Liver (tissue), 9 donors: ENCODE measurements around the gene FEZF2. TPM values are rescaled to one million over a fixed set of nuclear protein-coding genes. Genes with fewer than 3 reads are reported as not detected.

Source experiments
- DNase-seq: peaks from one replicate; pipeline ENCODE4 v3.0.0-alpha.2; 2017; ENCODE audit warnings: low spot score
- H3K27ac ChIP-seq, 2 donors: one replicate each; pipeline ENCODE4 v1.7.0; 2013; ENCODE audit warnings: inconsistent platforms in 2 of 2, low read length in 2 of 2, control low read depth in 1 of 2, low read depth in 1 of 2, mild to moderate bottlenecking in 1 of 2
- H3K27me3 ChIP-seq, 4 donors: one replicate each; pipeline versions ENCODE4 v1.6.1 to v1.7.0; 2013; ENCODE audit warnings: low read length in 3 of 4, inconsistent platforms in 1 of 4, mild to moderate bottlenecking in 1 of 4, moderate library complexity in 1 of 4; ENCODE audit not compliant: control insufficient read depth in 4 of 4, insufficient read depth in 4 of 4
- H3K36me3 ChIP-seq, 4 donors: one replicate each; pipeline versions ENCODE4 v1.6.1 to v1.7.0; 2013; ENCODE audit warnings: low read length in 3 of 4, mild to moderate bottlenecking in 3 of 4, low read depth in 1 of 4, moderate library complexity in 1 of 4; ENCODE audit not compliant: control insufficient read depth in 4 of 4, insufficient read depth in 3 of 4
- H3K4me1 ChIP-seq, 4 donors: one replicate each; pipeline versions ENCODE4 v1.6.1 to v1.7.0; 2013; ENCODE audit warnings: low read length in 3 of 4, mild to moderate bottlenecking in 3 of 4, moderate library complexity in 1 of 4; ENCODE audit not compliant: control insufficient read depth in 4 of 4, insufficient read depth in 4 of 4
- H3K4me3 ChIP-seq, 3 donors: one replicate each; pipeline versions ENCODE4 v1.6.1 to v1.7.0; 2013; ENCODE audit warnings: low read length in 3 of 3, control low read depth in 1 of 3, low read depth in 1 of 3, mild to moderate bottlenecking in 1 of 3
- H3K9ac ChIP-seq, 2 donors: one replicate each; pipeline ENCODE4 v1.7.0; 2013; ENCODE audit warnings: low read length in 2 of 2, mild to moderate bottlenecking in 2 of 2, moderate library complexity in 2 of 2, control low read depth in 1 of 2, low read depth in 1 of 2
- H3K9me3 ChIP-seq, 4 donors: one replicate each; pipeline versions ENCODE4 v1.6.1 to v1.7.0; 2013; ENCODE audit warnings: low read length in 3 of 4; ENCODE audit not compliant: control insufficient read depth in 4 of 4
- EGR1 ChIP-seq, 2 donors: IDR thresholded peaks; 2 replicates each; pipeline ENCODE4 v1.6.1; 2016 to 2018; ENCODE audit warnings: antibody characterized with exemption in 2 of 2, low read depth in 2 of 2
- FOXA1 ChIP-seq: IDR thresholded peaks from 2 replicates; pipeline ENCODE4 v1.6.1; 2016; ENCODE audit warnings: antibody characterized with exemption
- FOXA2 ChIP-seq: IDR thresholded peaks from 2 replicates; pipeline ENCODE4 v1.6.1; 2016; ENCODE audit warnings: antibody characterized with exemption
- GABPA ChIP-seq, 2 donors: IDR thresholded peaks in 1 of 2; conservative IDR thresholded peaks in 1 of 2; 2 replicates each; pipeline ENCODE4 v1.6.1; 2016; ENCODE audit warnings: antibody characterized with exemption in 2 of 2, mild to moderate bottlenecking in 1 of 2, moderate library complexity in 1 of 2
- HNF4A ChIP-seq, 2 donors: conservative IDR thresholded peaks; 2 replicates each; pipeline ENCODE4 v1.6.1; 2016; ENCODE audit warnings: antibody characterized with exemption in 2 of 2, mild to moderate bottlenecking in 2 of 2
- HNF4G ChIP-seq: IDR thresholded peaks from 2 replicates; pipeline ENCODE4 v1.6.1; 2016; ENCODE audit warnings: antibody characterized with exemption
- JUND ChIP-seq, 2 donors: IDR thresholded peaks; 2 replicates each; pipeline ENCODE4 v1.6.1; 2016; ENCODE audit warnings: antibody characterized with exemption in 2 of 2
- NR2F2 ChIP-seq: IDR thresholded peaks from 2 replicates; pipeline ENCODE4 v1.6.1; 2016; ENCODE audit warnings: antibody characterized with exemption
- RAD21 ChIP-seq, 2 donors: IDR thresholded peaks; 2 replicates each; pipeline ENCODE4 v1.6.1; 2016; ENCODE audit warnings: antibody characterized with exemption in 2 of 2, mild to moderate bottlenecking in 2 of 2
- RXRA ChIP-seq, 2 donors: IDR thresholded peaks; 2 replicates each; pipeline ENCODE4 v1.6.1; 2017 to 2018; ENCODE audit warnings: antibody characterized with exemption in 2 of 2, mild to moderate bottlenecking in 1 of 2
- SP1 ChIP-seq: IDR thresholded peaks from 2 replicates; pipeline ENCODE4 v1.6.1; 2018; ENCODE audit warnings: antibody characterized with exemption, mild to moderate bottlenecking
- TAF1 ChIP-seq: conservative IDR thresholded peaks from 2 replicates; pipeline ENCODE4 v1.6.1; 2016; ENCODE audit warnings: antibody characterized with exemption, mild to moderate bottlenecking
- YY1 ChIP-seq: IDR thresholded peaks from 2 replicates; pipeline ENCODE4 v1.6.1; 2016; ENCODE audit warnings: antibody characterized with exemption, mild to moderate bottlenecking
- WGBS: extraction: QIAGEN DNeasy Blood & Tissue Kit; methylation state at CpG from one replicate; pipeline ENCODE4 v1.1.7; 2013; 5-methylcytosine and 5-hydroxymethylcytosine counted together
- polyA plus RNA-seq, 2 donors: library from polyadenylated mRNA; stranded (reverse) in 1 of 2; unstranded in 1 of 2; fragments of 200-250 nt in 1 of 2; fragments of >200 nt in 1 of 2; fragmentation: Nextera tagmentation in 1 of 2; extraction: Ambion mirVana in 1 of 2; gene quantifications; one replicate each; pipeline versions ENCODE4 v1.2.1 to v1.2.3, GENCODE V29; 2013 to 2015
- total RNA-seq, 2 donors: library from RNA; depleted of rRNA; stranded (reverse); fragments of >200 nt; gene quantifications; one replicate each; pipeline ENCODE4 v1.2.3, GENCODE V29; 2014
- TF ChIP-seq, protein P1 (sequence below): IDR thresholded peaks from 2 replicates; pipeline ENCODE4 v1.6.1; 2016; ENCODE audit warnings: antibody characterized with exemption
- TF ChIP-seq, protein P2 (sequence below): IDR thresholded peaks from 2 replicates; pipeline ENCODE4 v1.6.1; 2016; ENCODE audit warnings: antibody characterized with exemption
- TF ChIP-seq, protein P3 (sequence below): IDR thresholded peaks from 2 replicates; pipeline ENCODE4 v1.6.1; 2016; ENCODE audit warnings: antibody characterized with exemption
- TF ChIP-seq, protein P4 (sequence below): IDR thresholded peaks from 2 replicates; pipeline ENCODE4 v1.6.1; 2016; ENCODE audit warnings: antibody characterized with exemption, mild to moderate bottlenecking
- TF ChIP-seq, protein P5 (sequence below): fragments of 150-350 bp; IDR thresholded peaks from 2 replicates; pipeline ENCODE4 v1.5.1; 2017; ENCODE audit warnings: improper control_type of control experiment, low read depth, low read length; ENCODE audit not compliant: missing input control
- donor health status: healthy.
- donor health status: healthy.
- donor health status: healthy.
- donor health status: healthy.
- donor health status: healthy.

The FEZF2 gene
- total and polyA plus RNA-seq, 4 donors: not detected

DNA sequence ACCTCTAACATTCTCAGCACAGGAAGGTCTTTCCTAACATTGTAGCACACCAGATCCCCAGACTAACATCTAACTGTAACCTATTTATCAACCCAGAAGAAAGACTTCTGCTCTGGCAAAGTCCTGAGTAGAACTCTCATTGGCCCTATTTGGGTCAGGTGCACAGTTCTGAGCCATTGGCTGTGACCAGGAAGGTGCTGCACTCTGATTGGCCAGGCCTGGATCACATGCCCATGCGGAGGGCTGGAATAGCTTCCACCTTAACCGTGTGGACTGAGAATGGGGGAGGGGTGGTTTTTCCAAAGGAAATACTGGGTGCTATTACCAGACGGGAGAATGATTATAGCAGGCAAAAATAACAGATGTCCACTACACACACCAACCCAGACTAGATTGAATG, 11.5 kb downstream of the FEZF2 start:
- WGBS: 67% methylated on average over 3 of the region's 3 CpGs
- Histone ChIP-seq H3K9ac (no peak overlapping the region), H3K4me3 (no peak overlapping the region), H3K36me3 (no peaks in the 10 kb centered on the region), H3K27ac (no peak overlapping the region), H3K27me3 (peaks cover 0 to 4% (median 2%) of the 10 kb centered on the region in 4 donors), H3K4me1 (no peaks in the 10 kb centered on the region), H3K9me3 (no peaks in the 10 kb centered on the region)
- no peak for DNase-seq
- TF ChIP-seq HNF4A (conservative IDR thresholded peaks at IDR 0.05) (no peak), SP1 (no peak), FOXA1 (no peak), HNF4G (no peak), RAD21 (IDR thresholded peaks at IDR 0.05) (no peak), NR2F2 (no peak), JUND (IDR thresholded peaks at IDR 0.05) (no peak), TAF1 (no peak), GABPA (IDR thresholded peaks at IDR 0.05 in 1 of 2, conservative IDR thresholded peaks at IDR 0.05 in 1 of 2) (no peak), FOXA2 (no peak), RXRA (IDR thresholded peaks at IDR 0.05) (no peak), EGR1 (IDR thresholded peaks at IDR 0.05; ENCODE audit: low read depth in 2 of 2) (no peak), YY1 (no peak)
- TF ChIP-seq, protein P1, sequence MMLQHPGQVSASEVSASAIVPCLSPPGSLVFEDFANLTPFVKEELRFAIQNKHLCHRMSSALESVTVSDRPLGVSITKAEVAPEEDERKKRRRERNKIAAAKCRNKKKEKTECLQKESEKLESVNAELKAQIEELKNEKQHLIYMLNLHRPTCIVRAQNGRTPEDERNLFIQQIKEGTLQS: no peak
- TF ChIP-seq, protein P2, sequence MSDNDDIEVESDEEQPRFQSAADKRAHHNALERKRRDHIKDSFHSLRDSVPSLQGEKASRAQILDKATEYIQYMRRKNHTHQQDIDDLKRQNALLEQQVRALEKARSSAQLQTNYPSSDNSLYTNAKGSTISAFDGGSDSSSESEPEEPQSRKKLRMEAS: no peak
- TF ChIP-seq, protein P3, sequence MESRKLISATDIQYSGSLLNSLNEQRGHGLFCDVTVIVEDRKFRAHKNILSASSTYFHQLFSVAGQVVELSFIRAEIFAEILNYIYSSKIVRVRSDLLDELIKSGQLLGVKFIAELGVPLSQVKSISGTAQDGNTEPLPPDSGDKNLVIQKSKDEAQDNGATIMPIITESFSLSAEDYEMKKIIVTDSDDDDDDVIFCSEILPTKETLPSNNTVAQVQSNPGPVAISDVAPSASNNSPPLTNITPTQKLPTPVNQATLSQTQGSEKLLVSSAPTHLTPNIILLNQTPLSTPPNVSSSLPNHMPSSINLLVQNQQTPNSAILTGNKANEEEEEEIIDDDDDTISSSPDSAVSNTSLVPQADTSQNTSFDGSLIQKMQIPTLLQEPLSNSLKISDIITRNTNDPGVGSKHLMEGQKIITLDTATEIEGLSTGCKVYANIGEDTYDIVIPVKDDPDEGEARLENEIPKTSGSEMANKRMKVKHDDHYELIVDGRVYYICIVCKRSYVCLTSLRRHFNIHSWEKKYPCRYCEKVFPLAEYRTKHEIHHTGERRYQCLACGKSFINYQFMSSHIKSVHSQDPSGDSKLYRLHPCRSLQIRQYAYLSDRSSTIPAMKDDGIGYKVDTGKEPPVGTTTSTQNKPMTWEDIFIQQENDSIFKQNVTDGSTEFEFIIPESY: no peak
- TF ChIP-seq, protein P4, sequence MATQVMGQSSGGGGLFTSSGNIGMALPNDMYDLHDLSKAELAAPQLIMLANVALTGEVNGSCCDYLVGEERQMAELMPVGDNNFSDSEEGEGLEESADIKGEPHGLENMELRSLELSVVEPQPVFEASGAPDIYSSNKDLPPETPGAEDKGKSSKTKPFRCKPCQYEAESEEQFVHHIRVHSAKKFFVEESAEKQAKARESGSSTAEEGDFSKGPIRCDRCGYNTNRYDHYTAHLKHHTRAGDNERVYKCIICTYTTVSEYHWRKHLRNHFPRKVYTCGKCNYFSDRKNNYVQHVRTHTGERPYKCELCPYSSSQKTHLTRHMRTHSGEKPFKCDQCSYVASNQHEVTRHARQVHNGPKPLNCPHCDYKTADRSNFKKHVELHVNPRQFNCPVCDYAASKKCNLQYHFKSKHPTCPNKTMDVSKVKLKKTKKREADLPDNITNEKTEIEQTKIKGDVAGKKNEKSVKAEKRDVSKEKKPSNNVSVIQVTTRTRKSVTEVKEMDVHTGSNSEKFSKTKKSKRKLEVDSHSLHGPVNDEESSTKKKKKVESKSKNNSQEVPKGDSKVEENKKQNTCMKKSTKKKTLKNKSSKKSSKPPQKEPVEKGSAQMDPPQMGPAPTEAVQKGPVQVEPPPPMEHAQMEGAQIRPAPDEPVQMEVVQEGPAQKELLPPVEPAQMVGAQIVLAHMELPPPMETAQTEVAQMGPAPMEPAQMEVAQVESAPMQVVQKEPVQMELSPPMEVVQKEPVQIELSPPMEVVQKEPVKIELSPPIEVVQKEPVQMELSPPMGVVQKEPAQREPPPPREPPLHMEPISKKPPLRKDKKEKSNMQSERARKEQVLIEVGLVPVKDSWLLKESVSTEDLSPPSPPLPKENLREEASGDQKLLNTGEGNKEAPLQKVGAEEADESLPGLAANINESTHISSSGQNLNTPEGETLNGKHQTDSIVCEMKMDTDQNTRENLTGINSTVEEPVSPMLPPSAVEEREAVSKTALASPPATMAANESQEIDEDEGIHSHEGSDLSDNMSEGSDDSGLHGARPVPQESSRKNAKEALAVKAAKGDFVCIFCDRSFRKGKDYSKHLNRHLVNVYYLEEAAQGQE: no peak
- TF ChIP-seq, protein P5, sequence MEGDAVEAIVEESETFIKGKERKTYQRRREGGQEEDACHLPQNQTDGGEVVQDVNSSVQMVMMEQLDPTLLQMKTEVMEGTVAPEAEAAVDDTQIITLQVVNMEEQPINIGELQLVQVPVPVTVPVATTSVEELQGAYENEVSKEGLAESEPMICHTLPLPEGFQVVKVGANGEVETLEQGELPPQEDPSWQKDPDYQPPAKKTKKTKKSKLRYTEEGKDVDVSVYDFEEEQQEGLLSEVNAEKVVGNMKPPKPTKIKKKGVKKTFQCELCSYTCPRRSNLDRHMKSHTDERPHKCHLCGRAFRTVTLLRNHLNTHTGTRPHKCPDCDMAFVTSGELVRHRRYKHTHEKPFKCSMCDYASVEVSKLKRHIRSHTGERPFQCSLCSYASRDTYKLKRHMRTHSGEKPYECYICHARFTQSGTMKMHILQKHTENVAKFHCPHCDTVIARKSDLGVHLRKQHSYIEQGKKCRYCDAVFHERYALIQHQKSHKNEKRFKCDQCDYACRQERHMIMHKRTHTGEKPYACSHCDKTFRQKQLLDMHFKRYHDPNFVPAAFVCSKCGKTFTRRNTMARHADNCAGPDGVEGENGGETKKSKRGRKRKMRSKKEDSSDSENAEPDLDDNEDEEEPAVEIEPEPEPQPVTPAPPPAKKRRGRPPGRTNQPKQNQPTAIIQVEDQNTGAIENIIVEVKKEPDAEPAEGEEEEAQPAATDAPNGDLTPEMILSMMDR: no peak
